ENCODE measurements around the gene ALDH3A2. TPM values are rescaled to one million over a fixed set of nuclear protein-coding genes. Genes with fewer than 3 reads are reported as not detected.

The ALDH3A2 gene
- total and polyA plus RNA-seq, 4 donors = 63.3 to 165 (median 80.4) TPM

GRCh38 chr17:19654342-19654886, 5.9 kb downstream of the ALDH3A2 start:
- DNase-seq (ENCODE audit: low spot score) = no peak
- H3K36me3 ChIP-seq (ENCODE audit: control insufficient read depth in 4 of 4, insufficient read depth in 3 of 4, low read depth in 1 of 4, low read length in 3 of 4) = peaks cover 0 to 17% (median 6%) of the 10 kb centered on the region in 4 donors
- H3K4me3 ChIP-seq (ENCODE audit: low read depth in 1 of 3, low read length in 3 of 3) = no peak overlapping the region
- no peak overlapping the region for H3K27ac ChIP-seq (ENCODE audit: low read depth in 1 of 2, low read length in 2 of 2)
- no peak overlapping the region for H3K9ac ChIP-seq (ENCODE audit: low read depth in 1 of 2, low read length in 2 of 2)
- no peaks in the 10 kb centered on the region for H3K9me3 ChIP-seq (ENCODE audit: control insufficient read depth in 4 of 4, low read length in 3 of 4)
- WGBS = 99% methylated on average over 30 of the region's 30 CpGs
- no peak for TF ChIP-seq MAX (IDR thresholded peaks at IDR 0.05)
- TF ChIP-seq SP1 (IDR thresholded peaks at IDR 0.05) = no peak
- no peak for TF ChIP-seq FOXA2 (IDR thresholded peaks at IDR 0.05)
- TF ChIP-seq GABPA (IDR thresholded peaks at IDR 0.05 in 1 of 2, conservative IDR thresholded peaks at IDR 0.05 in 1 of 2) = no peak
- TF ChIP-seq ATF3 (IDR thresholded peaks at IDR 0.05) = no peak
- H3K4me1 ChIP-seq (ENCODE audit: control insufficient read depth in 4 of 4, insufficient read depth in 4 of 4, low read length in 3 of 4) = peaks cover 10 to 79% (median 62%) of the 10 kb centered on the region in 4 donors
- H3K27me3 ChIP-seq (ENCODE audit: control insufficient read depth in 4 of 4, insufficient read depth in 4 of 4, low read length in 3 of 4) = no peaks in the 10 kb centered on the region

GRCh38 chr17:19654896-19655295, 6.3 kb downstream of the ALDH3A2 start:
- 97% methylated on average over 4 of the region's 4 CpGs for WGBS
- Histone ChIP-seq H3K4me1 (ENCODE audit: control insufficient read depth in 4 of 4, insufficient read depth in 4 of 4, low read length in 3 of 4) (peaks cover 10 to 84% (median 66%) of the 10 kb centered on the region in 4 donors), H3K27me3 (ENCODE audit: control insufficient read depth in 4 of 4, insufficient read depth in 4 of 4, low read length in 3 of 4) (no peaks in the 10 kb centered on the region), H3K9me3 (ENCODE audit: control insufficient read depth in 4 of 4, low read length in 3 of 4) (no peaks in the 10 kb centered on the region), H3K4me3 (ENCODE audit: low read depth in 1 of 3, low read length in 3 of 3) (no peak overlapping the region), H3K9ac (ENCODE audit: low read depth in 1 of 2, low read length in 2 of 2) (no peak overlapping the region), H3K27ac (ENCODE audit: low read depth in 1 of 2, low read length in 2 of 2) (no peak overlapping the region), H3K36me3 (ENCODE audit: control insufficient read depth in 4 of 4, insufficient read depth in 3 of 4, low read depth in 1 of 4, low read length in 3 of 4) (peaks cover 0 to 17% (median 6%) of the 10 kb centered on the region in 4 donors)
- TF ChIP-seq HNF4A (conservative IDR thresholded peaks at IDR 0.05) (no peak), ATF3 (IDR thresholded peaks at IDR 0.05) (no peak), GABPA (IDR thresholded peaks at IDR 0.05 in 1 of 2, conservative IDR thresholded peaks at IDR 0.05 in 1 of 2) (no peak), YY1 (IDR thresholded peaks at IDR 0.05) (no peak), REST (IDR thresholded peaks at IDR 0.05) (no peak), FOXA2 (IDR thresholded peaks at IDR 0.05) (no peak), MAX (IDR thresholded peaks at IDR 0.05) (no peak), SP1 (IDR thresholded peaks at IDR 0.05) (no peak), HNF4G (IDR thresholded peaks at IDR 0.05) (no peak), FOXA1 (IDR thresholded peaks at IDR 0.05) (no peak), ZBTB33 (IDR thresholded peaks at IDR 0.05) (no peak), CTCF (IDR thresholded peaks at IDR 0.05; ENCODE audit: low read depth, low read length, missing input control) (no peak), RXRA (IDR thresholded peaks at IDR 0.05) (no peak), TAF1 (conservative IDR thresholded peaks at IDR 0.05) (no peak), RAD21 (IDR thresholded peaks at IDR 0.05) (no peak)
- no peak for DNase-seq (ENCODE audit: low spot score)

Data from liver (tissue), 9 donors.